ENCODE measurements around the gene CXXC5.

Gene CXXC5

GRCh38 chr5:139696894-139697658, 48.9 kb downstream of the CXXC5 start:
- CTCF ChIA-PET: interaction anchor here (1.1 kb wide), 1 partner anchor 68 kb away, joined by 3 read pairs; no protein-coding TSS in a partner anchor
- POLR2A ChIA-PET (ENCODE audit: low non-redundant PET): no interaction called here
- no peak for TF ChIP-seq CTCF (conservative IDR thresholded peaks at IDR 0.05; ENCODE audit: low read depth)
- DNase-seq (ENCODE audit: low spot score): peak; percentile 56
- peak overlapping the region; percentile 55 for H3K27ac ChIP-seq

GRCh38 chr5:139698490-139699146, 50.5 kb downstream of the CXXC5 start:
- H3K27ac ChIP-seq: no peak overlapping the region
- ChIA-PET CTCF (interaction anchor here (0.6 to 1.2 kb wide), 3 partner anchors 9 to 67 kb away, joined by 3 to 4 read pairs (median 4); no protein-coding TSS in a partner anchor), POLR2A (ENCODE audit: low non-redundant PET) (no interaction called here)
- no peak for DNase-seq (ENCODE audit: low spot score)
- TF ChIP-seq CTCF (conservative IDR thresholded peaks at IDR 0.05; ENCODE audit: low read depth): no peak

- CTCF ChIA-PET: interaction anchor here (0.5 to 1.2 kb wide), 3 partner anchors 10 to 101 kb away, joined by 3 to 4 read pairs (median 3); no protein-coding TSS in a partner anchor
- no peak for TF ChIP-seq CTCF (conservative IDR thresholded peaks at IDR 0.05; ENCODE audit: low read depth)
- POLR2A ChIA-PET (ENCODE audit: low non-redundant PET): no interaction called here
Observed at GRCh38 chr5:139699351-139699750, 51.2 kb downstream of the CXXC5 start.

GRCh38 chr5:139700711-139701055, 52.5 kb downstream of the CXXC5 start:
- ChIA-PET CTCF (interaction anchor here (0.7 to 1.2 kb wide), 2 partner anchors 10 kb away, joined by 3 to 6 read pairs; no protein-coding TSS in a partner anchor), POLR2A (ENCODE audit: low non-redundant PET) (no interaction called here)
- no peak overlapping the region for H3K27ac ChIP-seq
- no peak for TF ChIP-seq CTCF (conservative IDR thresholded peaks at IDR 0.05; ENCODE audit: low read depth)
- no peak for DNase-seq (ENCODE audit: low spot score)

More at GRCh38 chr5:139699351-139699750, 51.2 kb downstream of the CXXC5 start:
- no peak for DNase-seq (ENCODE audit: low spot score)
- no peak overlapping the region for H3K27ac ChIP-seq

- CTCF ChIA-PET: interaction anchor here (0.7 to 1.2 kb wide), 2 partner anchors 10 to 11 kb away, joined by 3 to 6 read pairs; no protein-coding TSS in a partner anchor
- POLR2A ChIA-PET (ENCODE audit: low non-redundant PET): no interaction called here
- TF ChIP-seq CTCF (conservative IDR thresholded peaks at IDR 0.05; ENCODE audit: low read depth): no peak
- H3K27ac ChIP-seq: no peak overlapping the region
- no peak for DNase-seq (ENCODE audit: low spot score)
Observed at GRCh38 chr5:139701056-139701741, 53.0 kb downstream of the CXXC5 start.

- H3K27ac ChIP-seq: no peak overlapping the region
- TF ChIP-seq CTCF (conservative IDR thresholded peaks at IDR 0.05; ENCODE audit: low read depth): no peak
- no peak for DNase-seq (ENCODE audit: low spot score)
- ChIA-PET CTCF (no interaction called here), POLR2A (ENCODE audit: low non-redundant PET) (no interaction called here)
Observed at GRCh38 chr5:139702548-139702947, 54.4 kb downstream of the CXXC5 start.
